WERI-Rb-1 (cell line): ENCODE measurements around the gene SPATA6L.
"Not testable (repeated sequence)": the region's sequence is repeated elsewhere in the genome, so short reads cannot be mapped to it uniquely, and the experiment has no call there.

Experiments
- DNase-seq: peaks from one replicate; pipeline ENCODE4 v3.0.0-alpha.2; 2020
- H3K27ac ChIP-seq: fragments of 250-450 bp; sonication (Bioruptor Pico); 2 replicates; pipeline ENCODE4 v1.5.1; 2020; ENCODE audit warnings: mild to moderate bottlenecking, moderate library complexity
- H3K27me3 ChIP-seq: fragments of 250-450 bp; sonication (Bioruptor Pico); 2 replicates; pipeline ENCODE4 v1.5.1; 2021; ENCODE audit warnings: mild to moderate bottlenecking, low read depth, moderate library complexity; ENCODE audit not compliant: insufficient read depth, severe bottlenecking
- H3K36me3 ChIP-seq: fragments of 250-450 bp; sonication (Bioruptor Pico); 2 replicates; pipeline ENCODE4 v1.5.1; 2020; ENCODE audit warnings: mild to moderate bottlenecking, moderate library complexity
- H3K4me3 ChIP-seq: 2 replicates; pipeline ENCODE4 v1.5.1; 2011; ENCODE audit warnings: low read depth, mild to moderate bottlenecking, control low read depth, low read length
- H3K9me3 ChIP-seq: fragments of 250-450 bp; sonication (Bioruptor Pico); 2 replicates; pipeline ENCODE4 v1.5.1; 2021; ENCODE audit warnings: mild to moderate bottlenecking, moderate library complexity; ENCODE audit not compliant: severe bottlenecking
- TF ChIP-seq, protein P1 (sequence below): IDR thresholded peaks from 2 replicates; pipeline ENCODE4 v1.5.1; 2011; ENCODE audit warnings: low read depth, mild to moderate bottlenecking, control low read depth, inconsistent platforms, low read length

Gene SPATA6L

GRCh38 chr9:4614627-4615026, 51.7 kb downstream of the SPATA6L start:
- TF ChIP-seq, protein P1, sequence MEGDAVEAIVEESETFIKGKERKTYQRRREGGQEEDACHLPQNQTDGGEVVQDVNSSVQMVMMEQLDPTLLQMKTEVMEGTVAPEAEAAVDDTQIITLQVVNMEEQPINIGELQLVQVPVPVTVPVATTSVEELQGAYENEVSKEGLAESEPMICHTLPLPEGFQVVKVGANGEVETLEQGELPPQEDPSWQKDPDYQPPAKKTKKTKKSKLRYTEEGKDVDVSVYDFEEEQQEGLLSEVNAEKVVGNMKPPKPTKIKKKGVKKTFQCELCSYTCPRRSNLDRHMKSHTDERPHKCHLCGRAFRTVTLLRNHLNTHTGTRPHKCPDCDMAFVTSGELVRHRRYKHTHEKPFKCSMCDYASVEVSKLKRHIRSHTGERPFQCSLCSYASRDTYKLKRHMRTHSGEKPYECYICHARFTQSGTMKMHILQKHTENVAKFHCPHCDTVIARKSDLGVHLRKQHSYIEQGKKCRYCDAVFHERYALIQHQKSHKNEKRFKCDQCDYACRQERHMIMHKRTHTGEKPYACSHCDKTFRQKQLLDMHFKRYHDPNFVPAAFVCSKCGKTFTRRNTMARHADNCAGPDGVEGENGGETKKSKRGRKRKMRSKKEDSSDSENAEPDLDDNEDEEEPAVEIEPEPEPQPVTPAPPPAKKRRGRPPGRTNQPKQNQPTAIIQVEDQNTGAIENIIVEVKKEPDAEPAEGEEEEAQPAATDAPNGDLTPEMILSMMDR = no peak
- Histone ChIP-seq H3K4me3 (no peak overlapping the region), H3K27ac (no peak overlapping the region), H3K9me3 (no peaks in the 10 kb centered on the region), H3K27me3 (no peaks in the 10 kb centered on the region), H3K36me3 (no peaks in the 10 kb centered on the region)
- DNase-seq = no peak

- not testable (repeated sequence) for H3K27ac ChIP-seq, H3K9me3 ChIP-seq, H3K36me3 ChIP-seq, H3K27me3 ChIP-seq, DNase-seq, H3K4me3 ChIP-seq
Observed at GRCh38 chr9:4606033-4606432, 60.2 kb downstream of the SPATA6L start.

- peak; percentile 70 for DNase-seq
- Histone ChIP-seq H3K27ac (no peak overlapping the region), H3K4me3 (no peak overlapping the region), H3K36me3 (no peaks in the 10 kb centered on the region), H3K27me3 (no peaks in the 10 kb centered on the region), H3K9me3 (no peaks in the 10 kb centered on the region)
- TF ChIP-seq, protein P1 = peak; percentile 44; the same call in 1 of the 2 replicates
Observed at GRCh38 chr9:4604678-4605095, 61.6 kb downstream of the SPATA6L start.

DNA sequence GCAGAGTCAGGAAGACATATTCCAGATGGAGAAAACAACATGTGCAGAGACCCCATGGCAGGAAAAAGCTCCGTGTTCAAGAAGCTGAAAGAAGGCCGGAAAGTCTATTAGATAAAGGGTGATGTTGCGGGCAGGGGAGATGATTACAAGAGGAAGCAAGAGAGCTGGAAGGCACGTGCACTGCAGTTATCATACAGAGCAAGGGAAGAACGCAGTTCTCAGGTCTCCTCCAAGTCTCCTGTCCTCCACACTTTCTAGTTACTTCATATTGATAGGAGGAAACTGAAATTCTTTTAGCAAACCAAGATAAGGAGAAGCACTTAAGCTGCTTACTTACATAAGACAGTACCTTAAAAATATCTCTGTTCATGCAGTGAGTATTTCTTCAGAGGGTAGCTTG, 62.5 kb downstream of the SPATA6L start:
- TF ChIP-seq, protein P1 = no peak

DNA sequence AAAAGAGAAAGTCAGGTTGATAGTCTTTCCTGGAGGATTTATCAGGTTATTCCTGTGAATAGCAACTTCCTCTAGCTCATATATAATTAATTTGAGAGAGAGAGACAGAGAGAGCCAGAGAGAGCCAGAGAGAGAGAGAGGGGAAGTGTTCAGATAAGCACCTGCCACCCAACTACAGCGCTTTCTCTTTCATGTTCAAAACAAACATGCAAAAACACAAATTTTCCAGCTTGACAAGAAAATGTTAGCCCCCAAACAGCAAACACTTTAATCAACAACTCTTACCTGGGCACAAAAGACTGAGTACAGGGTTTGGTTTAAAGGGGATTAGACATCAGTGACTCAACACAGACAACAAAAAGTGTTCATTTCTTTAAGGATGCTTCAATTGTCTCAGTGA, 65.9 kb downstream of the SPATA6L start:
- no peak overlapping the region for H3K4me3 ChIP-seq
- no peaks in the 10 kb centered on the region for H3K27me3 ChIP-seq
- TF ChIP-seq, protein P1 = no peak
- H3K27ac ChIP-seq = no peak overlapping the region
- DNase-seq = no peak
- H3K36me3 ChIP-seq = no peaks in the 10 kb centered on the region; the same call in 1 of the 2 replicates
- no peaks in the 10 kb centered on the region for H3K9me3 ChIP-seq

More for the DNA sequence above, 62.5 kb downstream of the SPATA6L start:
- Histone ChIP-seq H3K9me3 (no peaks in the 10 kb centered on the region), H3K27ac (no peak overlapping the region), H3K36me3 (no peaks in the 10 kb centered on the region), H3K27me3 (no peaks in the 10 kb centered on the region), H3K4me3 (no peak overlapping the region)
- DNase-seq = no peak

DNA sequence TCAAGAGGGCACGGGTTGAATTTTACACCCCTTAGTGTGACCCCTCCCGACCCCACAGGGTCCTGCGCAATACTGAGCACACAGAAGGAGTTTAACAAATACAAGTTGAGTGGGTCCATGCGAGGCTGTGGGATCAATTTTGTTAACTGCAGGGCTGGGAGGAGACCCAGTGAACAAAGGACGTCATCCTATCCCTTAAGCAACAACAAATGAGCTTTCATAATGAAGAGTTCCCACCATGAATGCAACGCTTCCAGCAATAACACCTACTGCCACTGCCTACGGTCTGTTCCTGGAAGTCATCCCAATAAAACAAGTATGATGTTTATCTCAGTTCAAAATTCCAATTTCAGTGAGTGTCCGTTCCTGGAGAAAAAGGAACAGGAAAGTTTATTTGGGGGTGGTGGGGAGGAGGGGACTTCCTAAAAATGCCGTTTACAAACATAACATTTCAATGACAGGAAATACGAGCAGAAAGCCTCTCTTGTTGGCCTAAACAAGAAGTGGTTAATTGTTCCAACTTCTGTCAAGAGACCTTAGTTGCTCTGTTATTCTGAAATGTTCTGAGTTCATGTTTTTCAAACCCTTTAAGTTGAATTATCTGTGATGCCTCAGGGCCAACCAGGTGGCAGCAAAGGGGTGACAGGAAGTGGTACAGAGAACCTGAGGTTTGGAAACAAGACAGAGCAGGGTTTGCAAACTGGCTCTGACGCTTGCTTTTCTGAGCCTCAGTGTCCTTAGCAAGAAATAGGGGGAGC, 69.9 kb downstream of the SPATA6L start:
- no peaks in the 10 kb centered on the region; the same call in 1 of the 2 replicates for H3K36me3 ChIP-seq
- no peaks in the 10 kb centered on the region for H3K9me3 ChIP-seq
- TF ChIP-seq, protein P1 = no peak
- DNase-seq = no peak
- no peaks in the 10 kb centered on the region for H3K27me3 ChIP-seq
- no peak overlapping the region for H3K27ac ChIP-seq
- no peak overlapping the region for H3K4me3 ChIP-seq
